ENCODE data around the gene FAH. TPM values are rescaled to one million over a fixed set of nuclear protein-coding genes. Genes with fewer than 3 reads are reported as not detected.

FAH gene
- total and polyA plus RNA-seq, 3 donors from 2014 or later, result 49.0 to 75.0 (median 58.4) TPM

GRCh38 chr15:80233581-80233980 is 80.8 kb downstream of the FAH start:
- H3K27me3 ChIP-seq, result no peaks in the 10 kb centered on the region
- H3K9me3 ChIP-seq, result no peaks in the 10 kb centered on the region
- H3K27ac ChIP-seq, result no peak overlapping the region
- no peak for DNase-seq
- intact Hi-C loops (cut with DNase I; ENCODE audit: low total_unique reads), result no loop called here
- H3K36me3 ChIP-seq (ENCODE audit: low read depth, missing control alignments), result no peaks in the 10 kb centered on the region
- no peak for TF ChIP-seq POLR2A (IDR thresholded peaks at IDR 0.05)
- TF ChIP-seq, protein P1, sequence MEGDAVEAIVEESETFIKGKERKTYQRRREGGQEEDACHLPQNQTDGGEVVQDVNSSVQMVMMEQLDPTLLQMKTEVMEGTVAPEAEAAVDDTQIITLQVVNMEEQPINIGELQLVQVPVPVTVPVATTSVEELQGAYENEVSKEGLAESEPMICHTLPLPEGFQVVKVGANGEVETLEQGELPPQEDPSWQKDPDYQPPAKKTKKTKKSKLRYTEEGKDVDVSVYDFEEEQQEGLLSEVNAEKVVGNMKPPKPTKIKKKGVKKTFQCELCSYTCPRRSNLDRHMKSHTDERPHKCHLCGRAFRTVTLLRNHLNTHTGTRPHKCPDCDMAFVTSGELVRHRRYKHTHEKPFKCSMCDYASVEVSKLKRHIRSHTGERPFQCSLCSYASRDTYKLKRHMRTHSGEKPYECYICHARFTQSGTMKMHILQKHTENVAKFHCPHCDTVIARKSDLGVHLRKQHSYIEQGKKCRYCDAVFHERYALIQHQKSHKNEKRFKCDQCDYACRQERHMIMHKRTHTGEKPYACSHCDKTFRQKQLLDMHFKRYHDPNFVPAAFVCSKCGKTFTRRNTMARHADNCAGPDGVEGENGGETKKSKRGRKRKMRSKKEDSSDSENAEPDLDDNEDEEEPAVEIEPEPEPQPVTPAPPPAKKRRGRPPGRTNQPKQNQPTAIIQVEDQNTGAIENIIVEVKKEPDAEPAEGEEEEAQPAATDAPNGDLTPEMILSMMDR (IDR thresholded peaks at IDR 0.05), result no peak
- no peak overlapping the region for H3K4me3 ChIP-seq
- WGBS, 2 donors, result 48 to 54% methylated on average over 9 of the region's 9 CpGs
- no peaks in the 10 kb centered on the region for H3K4me1 ChIP-seq

- no peaks in the 10 kb centered on the region for H3K9me3 ChIP-seq
- intact Hi-C loops (cut with DNase I; ENCODE audit: low total_unique reads), result no loop called here
- peak; percentile 75 for DNase-seq
- H3K36me3 ChIP-seq (ENCODE audit: low read depth, missing control alignments), result no peaks in the 10 kb centered on the region
- H3K4me1 ChIP-seq, result no peaks in the 10 kb centered on the region
- TF ChIP-seq POLR2A (IDR thresholded peaks at IDR 0.05), result no peak
- TF ChIP-seq, protein P1 (IDR thresholded peaks at IDR 0.05), result peak in 2 of 3 experiments; percentile 34 to 44
- no peak overlapping the region for H3K27ac ChIP-seq
- H3K4me3 ChIP-seq, result no peak overlapping the region
- 63 to 80% methylated on average over 2 to 4 of the region's 4 CpGs for WGBS, 2 donors
- no peaks in the 10 kb centered on the region for H3K27me3 ChIP-seq
Observed at GRCh38 chr15:80234883-80235282, 82.1 kb downstream of the FAH start.

Other genes starting within 250 kb of the FAH start
- not detected for gene BCL2A1, start 181.8 kb upstream of the FAH start, total RNA-seq
- 2.3 TPM for gene BCL2A1, start 181.8 kb upstream of the FAH start, polyA plus RNA-seq (ENCODE audit: insufficient read depth, low read depth, low replicate concordance)
- 100 to 1,000 TPM; 220 to 255 TPM for gene ZFAND6, start 93.3 kb upstream of the FAH start, total RNA-seq
- gene ZFAND6, start 93.3 kb upstream of the FAH start, polyA plus RNA-seq (ENCODE audit: insufficient read depth, low read depth, low replicate concordance), result 251 TPM
- gene CTXND1, start 99.2 kb downstream of the FAH start, total RNA-seq, result under 1 TPM in 1 of 2 donors, not detected in 1; 0.06 TPM
- gene CTXND1, start 99.2 kb downstream of the FAH start, polyA plus RNA-seq (ENCODE audit: insufficient read depth, low read depth, low replicate concordance), result 1.6 TPM

All from testis (tissue), 3 donors.